SK-N-SH treated with all-trans-retinoic acid at 6 μM for 48 hours (cell line): ENCODE measurements around the gene PLXNA3.

Experiments used
- ATAC-seq: fragments of 200-7000 bp; cut with Tn5 transposase; 3 replicates; pipeline ENCODE4 v1.9.1; 2020; ENCODE audit warnings: mild to moderate bottlenecking, moderate library complexity
- ARNTL ChIP-seq: fragments of 450-650 bp; formaldehyde crosslinking; IDR thresholded peaks from 2 replicates; pipeline ENCODE4 v1.5.0; 2020; ENCODE audit warnings: low read depth, mild to moderate bottlenecking, moderate library complexity, borderline replicate concordance
- BACH2 ChIP-seq: fragments of 250-450 bp; sonication (Bioruptor Pico); IDR thresholded peaks from 2 replicates; pipeline ENCODE4 v1.9.0; 2021; ENCODE audit warnings: mild to moderate bottlenecking, borderline replicate concordance
- CREB5 ChIP-seq: fragments of 250-450 bp; sonication (Bioruptor Pico); IDR thresholded peaks from 2 replicates; pipeline ENCODE4 v1.5.1; 2020; ENCODE audit warnings: low read depth, mild to moderate bottlenecking, moderate library complexity
- CSDC2 ChIP-seq: fragments of 250-450 bp; sonication (Bioruptor Pico); IDR thresholded peaks from 2 replicates; pipeline ENCODE4 v1.5.0; 2020; ENCODE audit warnings: mild to moderate bottlenecking, moderate library complexity
- ESRRG ChIP-seq: fragments of 250-450 bp; sonication (Bioruptor Pico); IDR thresholded peaks from 2 replicates; pipeline ENCODE4 v1.6.1; 2021; ENCODE audit warnings: mild to moderate bottlenecking
- GLIS3 ChIP-seq: fragments of 250-450 bp; sonication (Bioruptor Pico); IDR thresholded peaks from 2 replicates; pipeline ENCODE4 v1.5.0; 2020; ENCODE audit warnings: mild to moderate bottlenecking, moderate library complexity
- ISL1 ChIP-seq: fragments of 250-450 bp; sonication (Bioruptor Pico); IDR thresholded peaks from 2 replicates; pipeline ENCODE4 v2.1.2; 2022; ENCODE audit warnings: mild to moderate bottlenecking, moderate library complexity
- OSR1 ChIP-seq: fragments of 250-450 bp; sonication (Bioruptor Pico); IDR thresholded peaks from 2 replicates; pipeline ENCODE4 v1.8.0; 2022; ENCODE audit warnings: moderate library complexity, mild to moderate bottlenecking, inconsistent platforms
- PATZ1 ChIP-seq: fragments of 250-450 bp; sonication (Bioruptor Pico); IDR thresholded peaks from 2 replicates; pipeline ENCODE4 v1.8.0; 2020; ENCODE audit warnings: mild to moderate bottlenecking, moderate library complexity, borderline replicate concordance
- PPARA ChIP-seq: fragments of 250-450 bp; sonication (Bioruptor Pico); IDR thresholded peaks from 2 replicates; pipeline ENCODE4 v1.5.0; 2020; ENCODE audit warnings: mild to moderate bottlenecking, borderline replicate concordance
- RARB ChIP-seq: fragments of 250-450 bp; sonication (Bioruptor Pico); IDR thresholded peaks from 2 replicates; pipeline ENCODE4 v1.8.0; 2021; ENCODE audit warnings: mild to moderate bottlenecking, moderate library complexity
- SNAI2 ChIP-seq: fragments of 250-450 bp; sonication (Bioruptor Pico); IDR thresholded peaks from 2 replicates; pipeline ENCODE4 v1.5.0; 2020; ENCODE audit warnings: mild to moderate bottlenecking, moderate library complexity
- TCF4 ChIP-seq: fragments of 250-450 bp; sonication (Bioruptor Pico); IDR thresholded peaks from 2 replicates; pipeline ENCODE4 v1.8.0; 2021; ENCODE audit warnings: mild to moderate bottlenecking, moderate library complexity, borderline replicate concordance
- TOX ChIP-seq: fragments of 250-450 bp; sonication (Bioruptor Pico); IDR thresholded peaks from 2 replicates; pipeline ENCODE4 v1.8.0; 2021; ENCODE audit warnings: mild to moderate bottlenecking, moderate library complexity, borderline replicate concordance
- ZC3H10 ChIP-seq: fragments of 250-450 bp; sonication (Bioruptor Pico); IDR thresholded peaks from 2 replicates; pipeline ENCODE4 v1.5.1; 2021; ENCODE audit warnings: mild to moderate bottlenecking, moderate library complexity
- ZFP3 ChIP-seq: fragments of 250-450 bp; sonication (Bioruptor Pico); IDR thresholded peaks from 2 replicates; pipeline ENCODE4 v1.5.0; 2020; ENCODE audit warnings: mild to moderate bottlenecking, moderate library complexity
- ZFP30 ChIP-seq: fragments of 450-650 bp; formaldehyde crosslinking; IDR thresholded peaks from 2 replicates; pipeline ENCODE4 v1.5.0; 2022; ENCODE audit warnings: mild to moderate bottlenecking, moderate library complexity
- ZNF565 ChIP-seq: fragments of 450-650 bp; formaldehyde crosslinking; conservative IDR thresholded peaks from 2 replicates; pipeline ENCODE4 v1.5.0; 2020; ENCODE audit warnings: low read depth, mild to moderate bottlenecking, moderate library complexity
- ZNF70 ChIP-seq: fragments of 450-650 bp; formaldehyde crosslinking; IDR thresholded peaks from 2 replicates; pipeline ENCODE4 v1.5.0; 2020; ENCODE audit warnings: mild to moderate bottlenecking, moderate library complexity
- ZNF8 ChIP-seq: fragments of 450-650 bp; formaldehyde crosslinking; IDR thresholded peaks from 2 replicates; pipeline ENCODE4 v1.5.0; 2020; ENCODE audit warnings: mild to moderate bottlenecking, moderate library complexity
- TF ChIP-seq, protein P1 (sequence below): fragments of 250-450 bp; sonication (Bioruptor Pico); IDR thresholded peaks from 2 replicates; pipeline ENCODE4 v1.5.1; 2021; ENCODE audit warnings: mild to moderate bottlenecking, moderate library complexity
- TF ChIP-seq, protein P2 (sequence below): fragments of 250-450 bp; sonication (Bioruptor Pico); IDR thresholded peaks from 2 replicates; pipeline ENCODE4 v1.8.0; 2021; ENCODE audit warnings: low read depth, mild to moderate bottlenecking, moderate library complexity, borderline replicate concordance

The PLXNA3 gene

GRCh38 chrX:154430479-154430878 lies 27.6 kb upstream of the PLXNA3 start:
- no peak for TF ChIP-seq ZNF70
- no peak for TF ChIP-seq PATZ1 (CRISPR knock-in tag)
- no peak for TF ChIP-seq TCF4 (CRISPR knock-in tag)
- no peak for TF ChIP-seq ISL1 (CRISPR knock-in tag)
- TF ChIP-seq, all 23 proteins: peak for 0
- ATAC-seq = no peak

DNA sequence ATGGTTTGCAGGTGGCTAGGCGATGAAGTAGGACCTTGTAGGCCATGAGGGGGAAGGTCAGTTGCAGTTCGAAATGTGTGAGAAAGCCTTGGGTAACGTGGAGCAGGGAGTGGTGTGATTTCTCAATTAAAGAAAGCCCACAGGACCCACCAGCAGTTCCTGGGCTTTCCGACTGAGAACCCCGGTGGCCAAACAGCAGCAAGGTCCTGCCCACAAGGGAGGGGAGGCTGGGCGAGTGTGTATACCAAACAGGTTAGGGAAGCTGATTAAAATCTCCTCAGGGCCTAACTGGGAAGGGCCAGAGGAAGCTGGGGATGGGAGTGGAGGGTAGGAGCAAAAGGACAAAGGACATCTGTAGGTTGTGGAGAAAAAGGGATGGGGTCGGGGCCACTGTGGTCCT lies 27.2 kb upstream of the PLXNA3 start:
- TF ChIP-seq ZNF8 (CRISPR knock-in tag) (no peak), OSR1 (no peak), RARB (CRISPR knock-in tag) (no peak), ESRRG (no peak), GLIS3 (no peak), ISL1 (CRISPR knock-in tag) (no peak), CSDC2 (CRISPR knock-in tag) (no peak), ARNTL (CRISPR knock-in tag) (no peak), ZNF565 (CRISPR knock-in tag) (no peak), ZFP3 (no peak), CREB5 (no peak), ZFP30 (CRISPR knock-in tag) (no peak)
- TF ChIP-seq, protein P1, sequence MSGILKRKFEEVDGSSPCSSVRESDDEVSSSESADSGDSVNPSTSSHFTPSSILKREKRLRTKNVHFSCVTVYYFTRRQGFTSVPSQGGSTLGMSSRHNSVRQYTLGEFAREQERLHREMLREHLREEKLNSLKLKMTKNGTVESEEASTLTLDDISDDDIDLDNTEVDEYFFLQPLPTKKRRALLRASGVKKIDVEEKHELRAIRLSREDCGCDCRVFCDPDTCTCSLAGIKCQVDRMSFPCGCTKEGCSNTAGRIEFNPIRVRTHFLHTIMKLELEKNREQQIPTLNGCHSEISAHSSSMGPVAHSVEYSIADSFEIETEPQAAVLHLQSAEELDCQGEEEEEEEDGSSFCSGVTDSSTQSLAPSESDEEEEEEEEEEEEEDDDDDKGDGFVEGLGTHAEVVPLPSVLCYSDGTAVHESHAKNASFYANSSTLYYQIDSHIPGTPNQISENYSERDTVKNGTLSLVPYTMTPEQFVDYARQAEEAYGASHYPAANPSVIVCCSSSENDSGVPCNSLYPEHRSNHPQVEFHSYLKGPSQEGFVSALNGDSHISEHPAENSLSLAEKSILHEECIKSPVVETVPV (CRISPR knock-in tag) = no peak
- TF ChIP-seq, protein P2, sequence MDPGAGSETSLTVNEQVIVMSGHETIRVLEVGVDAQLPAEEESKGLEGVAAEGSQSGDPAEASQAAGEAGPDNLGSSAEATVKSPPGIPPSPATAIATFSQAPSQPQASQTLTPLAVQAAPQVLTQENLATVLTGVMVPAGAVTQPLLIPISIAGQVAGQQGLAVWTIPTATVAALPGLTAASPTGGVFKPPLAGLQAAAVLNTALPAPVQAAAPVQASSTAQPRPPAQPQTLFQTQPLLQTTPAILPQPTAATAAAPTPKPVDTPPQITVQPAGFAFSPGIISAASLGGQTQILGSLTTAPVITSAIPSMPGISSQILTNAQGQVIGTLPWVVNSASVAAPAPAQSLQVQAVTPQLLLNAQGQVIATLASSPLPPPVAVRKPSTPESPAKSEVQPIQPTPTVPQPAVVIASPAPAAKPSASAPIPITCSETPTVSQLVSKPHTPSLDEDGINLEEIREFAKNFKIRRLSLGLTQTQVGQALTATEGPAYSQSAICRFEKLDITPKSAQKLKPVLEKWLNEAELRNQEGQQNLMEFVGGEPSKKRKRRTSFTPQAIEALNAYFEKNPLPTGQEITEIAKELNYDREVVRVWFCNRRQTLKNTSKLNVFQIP (CRISPR knock-in tag) = no peak
- no peak for ATAC-seq

GRCh38 chrX:154431341-154431740 lies 26.7 kb upstream of the PLXNA3 start:
- no peak for TF ChIP-seq TOX (CRISPR knock-in tag)
- TF ChIP-seq ZC3H10 (CRISPR knock-in tag) = no peak
- TF ChIP-seq ESRRG = no peak
- TF ChIP-seq GLIS3 = no peak
- no peak for TF ChIP-seq CSDC2 (CRISPR knock-in tag)
- TF ChIP-seq CREB5 = no peak
- TF ChIP-seq BACH2 = no peak
- TF ChIP-seq, protein P1 (CRISPR knock-in tag) = no peak
- TF ChIP-seq TCF4 (CRISPR knock-in tag) = no peak
- no peak for TF ChIP-seq PPARA (CRISPR knock-in tag)
- TF ChIP-seq ZNF8 (CRISPR knock-in tag) = no peak
- TF ChIP-seq ZNF565 (CRISPR knock-in tag) = no peak
- TF ChIP-seq SNAI2 (CRISPR knock-in tag) = no peak
- TF ChIP-seq ZFP30 (CRISPR knock-in tag) = no peak
- TF ChIP-seq ISL1 (CRISPR knock-in tag) = no peak
- TF ChIP-seq, all 23 proteins: peak for 0
- ATAC-seq = no peak
